CD4-positive, alpha-beta T cell treated with Interleukin-10 for 1 hour (primary cell): ENCODE measurements around the gene HLCS.

Source experiments
- DNase-seq: peaks from one replicate; pipeline ENCODE4 v3.0.0-alpha.2; 2020

HLCS gene

DNA sequence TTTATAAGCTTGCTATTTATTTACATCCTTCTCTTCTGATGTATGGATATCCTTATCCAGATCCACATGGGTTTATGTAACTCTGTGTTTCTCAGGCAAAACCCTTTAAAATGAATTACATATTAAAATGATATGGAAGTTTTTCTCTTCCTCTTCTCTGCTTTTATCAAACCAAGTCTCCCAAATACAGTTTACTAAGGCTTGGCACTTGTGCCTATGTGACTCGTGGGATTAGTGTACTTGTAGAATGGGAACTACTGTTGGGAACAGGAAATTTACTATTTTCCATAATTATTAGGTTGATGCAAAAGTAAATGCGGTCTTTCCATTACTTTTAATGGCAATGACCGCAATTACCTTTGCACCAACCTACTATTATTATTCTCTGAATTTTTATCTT is 252.7 kb downstream of the HLCS start:
- no peak for DNase-seq

DNA sequence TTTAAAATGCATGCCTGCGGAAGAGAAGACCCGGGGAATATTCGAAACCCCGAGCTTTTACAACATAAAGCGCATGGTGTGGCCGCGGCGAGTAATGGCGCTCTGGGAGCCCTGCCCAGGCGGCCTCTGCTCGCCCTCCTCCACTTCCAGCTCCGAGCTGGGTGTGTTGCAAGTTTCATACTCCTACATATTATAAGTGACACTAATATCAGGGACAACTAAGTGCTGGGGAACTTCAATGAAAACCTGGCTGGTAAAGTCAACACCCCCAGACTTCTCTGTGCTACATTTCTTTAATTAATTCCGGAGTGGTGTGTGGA is 255.8 kb downstream of the HLCS start:
- DNase-seq, result no peak

DNA sequence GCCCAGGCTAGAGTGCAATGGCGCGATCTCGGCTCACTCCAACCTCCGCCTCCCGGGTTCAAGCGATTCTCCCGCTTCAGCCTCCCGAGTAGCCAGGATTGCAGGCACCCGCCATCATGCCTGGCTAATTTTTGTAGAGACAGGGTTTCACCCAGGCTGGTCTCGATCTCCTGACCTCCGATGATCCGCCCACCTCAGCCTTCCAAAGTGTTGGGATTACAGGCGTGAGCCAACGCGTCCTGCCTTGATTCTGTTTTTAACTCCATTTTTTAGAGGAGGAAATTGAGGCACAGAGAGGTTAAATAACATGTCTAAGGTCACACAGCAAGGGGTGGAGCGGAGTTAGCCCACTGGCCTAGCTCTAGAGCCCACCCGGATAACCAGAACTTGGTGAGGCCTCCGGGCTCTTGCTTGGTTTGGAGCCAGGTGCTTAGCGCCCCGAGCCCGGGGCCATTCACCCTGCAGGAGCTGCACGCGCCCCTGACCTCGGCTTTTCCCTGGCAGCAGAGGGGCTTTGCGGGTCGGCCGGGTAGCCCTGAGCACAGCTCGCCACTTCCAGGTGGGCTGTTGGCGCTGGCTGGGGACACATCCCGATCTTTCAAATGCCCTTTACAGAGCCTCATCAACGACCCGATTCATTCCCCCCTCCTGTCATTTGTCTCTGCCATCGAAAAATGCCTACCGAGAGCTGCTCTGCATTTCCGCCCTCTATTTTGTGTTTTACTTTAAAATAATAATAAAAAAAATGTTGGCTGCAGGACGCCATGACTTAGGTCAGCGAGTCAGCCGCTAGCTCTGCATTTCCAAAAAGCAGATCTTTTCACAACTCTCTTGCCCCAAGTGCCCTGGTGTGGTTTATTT is 256.4 kb downstream of the HLCS start:
- no peak for DNase-seq

DNA sequence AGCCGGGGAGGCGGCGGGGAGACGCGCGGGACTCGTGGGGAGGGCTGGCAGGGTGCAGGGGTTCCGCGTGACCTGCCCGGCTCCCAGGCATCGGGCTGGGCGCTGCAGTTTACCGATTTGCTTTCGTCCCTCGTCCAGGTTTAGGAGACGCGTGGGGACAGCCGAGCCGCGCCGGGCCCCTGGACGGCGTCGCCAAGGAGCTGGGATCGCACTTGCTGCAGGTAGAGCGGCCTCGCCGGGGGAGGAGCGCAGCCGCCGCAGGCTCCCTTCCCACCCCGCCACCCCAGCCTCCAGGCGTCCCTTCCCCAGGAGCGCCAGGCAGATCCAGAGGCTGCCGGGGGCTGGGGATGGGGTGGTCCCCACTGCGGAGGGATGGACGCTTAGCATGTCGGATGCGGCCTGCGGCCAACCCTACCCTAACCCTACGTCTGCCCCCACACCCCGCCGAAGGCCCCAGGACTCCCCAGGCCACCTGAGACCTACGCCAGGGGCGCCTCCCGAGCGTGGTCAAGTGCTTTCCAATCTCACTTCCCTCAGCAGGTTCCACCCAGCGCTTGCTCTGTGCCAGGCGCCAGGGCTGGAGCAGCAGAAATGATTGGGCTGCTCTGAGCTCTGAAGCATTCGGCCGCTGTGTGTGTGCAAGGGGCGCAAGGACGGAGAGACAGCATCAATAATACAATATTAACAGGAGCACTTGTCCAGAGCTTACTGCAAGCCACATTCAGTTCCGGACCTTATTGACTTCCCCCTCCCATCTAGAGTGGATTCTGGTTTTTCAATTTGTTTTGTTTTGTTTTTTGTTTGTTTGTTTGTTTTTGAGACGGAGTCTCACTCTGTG is 257.2 kb downstream of the HLCS start:
- no peak for DNase-seq

DNA sequence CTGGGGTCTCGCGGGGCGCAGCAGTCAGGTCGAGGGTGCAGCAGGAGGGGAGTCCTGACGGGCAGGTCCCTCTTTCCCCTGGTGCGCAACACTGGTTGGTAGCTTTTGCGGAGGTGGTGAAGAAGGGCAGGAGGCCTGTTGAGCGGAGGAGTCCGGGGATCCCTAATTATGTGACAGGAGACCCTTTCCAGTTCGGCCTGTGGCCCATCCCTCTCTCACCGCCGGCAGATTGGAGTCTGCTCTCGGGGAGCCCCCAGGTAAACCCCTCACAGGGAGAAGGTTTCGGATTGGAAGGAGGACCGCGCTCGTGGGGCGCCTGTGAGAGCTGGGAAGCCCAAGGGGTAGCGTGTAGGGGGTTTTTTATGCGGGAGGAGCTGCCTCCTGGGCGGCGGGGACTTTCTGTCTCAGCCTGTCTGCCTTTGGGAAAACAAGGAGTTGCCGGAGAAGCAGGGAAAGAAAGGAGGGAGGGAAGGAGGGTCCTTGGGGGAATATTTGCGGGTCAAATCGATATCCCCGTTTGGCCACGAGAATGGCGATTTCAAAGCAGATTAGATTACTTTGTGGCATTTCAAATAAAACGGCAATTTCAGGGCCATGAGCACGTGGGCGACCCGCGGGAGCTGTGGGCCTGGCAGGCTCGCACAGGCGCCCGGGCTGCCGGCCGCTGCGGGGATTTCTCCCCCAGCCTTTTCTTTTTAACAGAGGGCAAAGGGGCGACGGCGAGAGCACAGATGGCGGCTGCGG is 258.0 kb downstream of the HLCS start:
- no peak for DNase-seq

DNA sequence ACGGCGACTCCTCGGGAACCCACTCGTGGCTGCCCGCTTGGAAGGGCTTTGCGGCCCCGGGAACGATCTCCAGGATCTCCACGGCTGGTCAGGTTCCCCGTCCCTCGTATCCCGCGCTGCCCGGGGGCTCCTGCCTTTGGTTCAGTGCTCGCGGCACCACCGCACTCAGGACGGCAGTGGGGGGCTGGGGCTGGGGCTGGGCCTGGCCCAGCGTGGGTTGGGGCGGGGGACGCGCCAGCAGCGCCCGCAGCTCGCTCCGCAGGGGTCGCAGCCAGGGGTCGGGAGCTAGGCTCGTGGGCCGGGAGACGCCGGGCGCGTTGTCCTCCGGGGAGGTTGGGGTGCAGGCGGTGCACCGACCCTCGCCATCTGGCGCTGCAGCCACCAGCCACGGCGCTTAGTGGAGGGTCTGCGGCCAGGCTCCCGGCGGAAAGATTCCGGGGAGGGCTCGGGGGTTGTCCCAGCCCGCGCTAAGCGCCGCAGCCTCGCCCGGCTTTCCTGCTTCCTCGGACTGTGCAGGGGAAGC is 258.6 kb downstream of the HLCS start:
- no peak for DNase-seq

DNA sequence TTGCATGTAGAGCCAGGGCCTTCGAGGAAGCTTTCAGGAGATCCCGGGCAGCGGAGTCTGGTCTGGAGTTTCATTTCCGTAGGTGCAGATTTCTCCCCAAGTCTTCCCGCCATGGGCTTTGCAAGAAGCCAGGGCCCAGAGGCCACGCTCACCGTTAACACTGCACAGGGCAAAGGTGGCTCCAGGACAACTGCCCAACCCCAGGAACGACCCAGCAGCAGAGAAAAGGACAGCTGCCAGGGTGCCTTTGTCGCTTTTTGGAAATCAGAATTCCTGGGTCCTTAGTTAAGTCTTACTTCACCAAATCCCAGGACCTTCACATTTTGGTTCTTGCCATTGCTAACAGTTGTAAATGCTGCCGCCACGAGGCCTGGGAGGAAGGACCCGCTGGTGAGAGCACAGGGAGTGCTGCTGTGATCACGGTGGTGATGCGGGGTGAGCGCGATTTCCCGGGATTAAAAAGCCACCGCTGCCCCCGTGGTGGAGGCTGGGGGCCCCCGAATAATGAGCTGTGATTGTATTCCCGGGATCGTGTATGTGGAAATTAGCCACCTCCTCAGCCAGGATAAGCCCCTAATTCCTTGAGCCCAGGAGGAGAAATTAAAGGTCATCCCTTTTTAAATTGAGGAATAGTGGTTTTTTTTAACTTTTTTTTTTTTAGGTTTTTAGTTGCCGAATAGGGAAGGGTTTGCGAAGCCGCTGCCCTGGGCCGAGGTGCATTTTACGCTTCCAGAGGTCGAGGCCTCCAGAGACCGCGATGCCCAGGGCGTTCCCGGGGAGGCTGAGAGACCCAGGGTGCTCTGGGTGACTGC is 259.3 kb downstream of the HLCS start:
- DNase-seq, result no peak

DNA sequence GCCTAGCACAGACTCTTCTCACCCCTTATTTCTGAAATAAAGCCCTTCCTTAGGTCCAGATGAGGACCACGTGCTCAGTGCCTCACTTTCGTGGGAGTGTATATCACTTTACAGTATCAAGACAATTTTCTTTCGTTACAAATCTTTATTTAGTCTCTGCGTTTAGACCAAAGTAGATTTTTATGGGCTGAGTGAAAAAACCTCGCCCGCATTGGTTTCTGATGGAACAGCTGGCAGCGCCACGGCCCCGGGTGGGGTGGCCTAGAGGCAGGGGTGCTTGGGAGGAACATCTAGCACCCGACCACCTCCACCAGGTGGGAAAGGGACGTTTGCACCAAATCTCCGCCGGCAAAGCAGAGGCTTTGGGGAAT is 260.0 kb downstream of the HLCS start:
- DNase-seq, result no peak

DNA sequence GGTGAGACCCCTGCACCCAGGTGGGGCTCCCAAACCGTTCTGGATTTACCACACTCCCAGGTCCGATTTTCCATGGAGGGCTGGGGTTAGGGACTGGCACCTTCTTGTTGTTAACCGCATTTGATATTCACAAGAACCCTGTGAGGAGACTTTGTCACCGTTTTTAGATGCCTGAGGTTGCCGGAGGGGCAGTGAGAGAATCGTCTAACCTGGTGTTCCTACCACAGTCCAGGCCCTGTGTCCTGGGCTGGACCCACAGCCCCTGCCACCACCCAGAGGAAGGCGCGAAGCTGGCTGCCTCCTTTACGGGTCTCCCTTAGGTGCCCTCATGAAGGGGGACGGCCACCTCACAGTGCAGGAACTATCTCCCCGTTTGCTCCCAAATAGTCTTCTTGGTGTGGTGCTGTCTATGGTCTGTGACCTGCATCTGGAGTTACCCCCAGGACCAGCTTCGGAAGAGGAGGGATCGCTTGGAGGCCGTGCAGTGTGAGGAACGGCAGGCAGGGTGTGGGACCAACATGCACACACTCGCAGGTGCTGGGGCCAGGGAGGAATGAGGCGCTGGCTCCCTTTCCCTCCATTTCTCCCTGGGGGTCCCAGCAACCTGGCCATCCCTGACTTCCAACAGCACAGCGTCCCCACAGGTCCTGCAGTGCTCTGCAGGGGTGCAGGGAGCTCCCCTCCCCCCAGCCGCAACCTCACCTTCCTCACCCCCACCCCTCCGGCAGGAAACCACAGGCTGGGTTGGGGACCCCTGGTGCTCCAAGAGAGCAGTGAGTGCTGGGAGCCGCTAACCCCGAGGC is 260.6 kb downstream of the HLCS start:
- no peak for DNase-seq

DNA sequence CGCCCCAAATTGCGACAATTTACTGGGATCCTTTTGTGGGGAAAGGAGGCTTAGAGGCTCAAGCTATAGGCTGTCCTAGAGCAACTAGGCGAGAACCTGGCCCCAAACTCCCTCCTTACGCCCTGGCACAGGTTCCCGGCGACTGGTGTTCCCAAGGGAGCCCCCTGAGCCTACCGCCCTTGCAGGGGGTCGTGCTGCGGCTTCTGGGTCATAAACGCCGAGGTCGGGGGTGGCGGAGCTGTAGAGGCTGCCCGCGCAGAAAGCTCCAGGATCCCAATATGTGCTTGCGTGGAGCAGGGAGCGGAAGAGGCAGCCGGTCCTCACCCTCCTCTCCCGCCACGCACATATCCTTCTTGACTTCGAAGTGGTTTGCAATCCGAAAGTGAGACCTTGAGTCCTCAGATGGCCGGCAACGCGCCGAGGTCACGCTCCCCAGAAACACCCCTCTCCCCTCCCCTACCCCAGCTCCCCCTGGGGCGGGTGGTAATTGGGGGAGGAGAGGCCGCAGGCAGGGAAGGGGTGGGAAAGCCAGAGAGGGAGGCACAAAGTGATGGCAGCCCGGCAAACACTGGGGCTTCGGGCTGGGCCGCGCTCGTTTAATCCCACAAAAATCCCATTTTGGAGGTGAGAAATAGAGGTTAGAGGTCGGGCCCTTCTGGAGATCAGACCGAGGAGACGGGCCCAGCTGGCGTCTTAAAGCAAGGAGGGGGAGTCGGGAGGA is 261.4 kb downstream of the HLCS start:
- DNase-seq, result no peak

DNA sequence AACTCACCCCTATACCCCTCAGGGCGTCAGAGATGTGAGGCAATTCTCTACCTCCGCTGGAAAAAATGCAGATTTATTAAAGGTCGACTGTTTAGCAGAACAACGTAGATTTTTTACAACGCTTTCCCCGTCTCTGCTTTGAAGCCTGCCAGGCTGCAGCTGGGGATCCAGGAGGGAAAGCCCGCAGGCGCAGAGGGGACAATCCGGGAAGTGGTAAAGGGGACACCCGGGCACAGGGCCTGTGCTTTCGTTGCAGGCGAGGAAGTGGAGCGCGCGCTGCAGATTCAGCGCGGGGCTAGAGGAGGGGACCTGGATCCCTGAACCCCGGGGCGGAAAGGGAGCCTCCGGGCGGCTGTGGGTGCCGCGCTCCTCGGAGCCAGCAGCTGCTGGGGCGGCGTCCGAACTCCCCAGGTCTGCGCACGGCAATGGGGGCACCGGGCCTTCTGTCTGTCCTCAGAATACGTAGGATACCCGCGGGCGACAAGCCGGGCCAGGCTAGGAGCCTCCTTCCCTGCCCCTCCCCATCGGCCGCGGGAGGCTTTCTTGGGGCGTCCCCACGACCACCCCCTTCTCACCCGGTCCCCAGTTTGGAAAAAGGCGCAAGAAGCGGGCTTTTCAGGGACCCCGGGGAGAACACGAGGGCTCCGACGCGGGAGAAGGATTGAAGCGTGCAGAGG is 262.1 kb downstream of the HLCS start:
- no peak for DNase-seq

DNA sequence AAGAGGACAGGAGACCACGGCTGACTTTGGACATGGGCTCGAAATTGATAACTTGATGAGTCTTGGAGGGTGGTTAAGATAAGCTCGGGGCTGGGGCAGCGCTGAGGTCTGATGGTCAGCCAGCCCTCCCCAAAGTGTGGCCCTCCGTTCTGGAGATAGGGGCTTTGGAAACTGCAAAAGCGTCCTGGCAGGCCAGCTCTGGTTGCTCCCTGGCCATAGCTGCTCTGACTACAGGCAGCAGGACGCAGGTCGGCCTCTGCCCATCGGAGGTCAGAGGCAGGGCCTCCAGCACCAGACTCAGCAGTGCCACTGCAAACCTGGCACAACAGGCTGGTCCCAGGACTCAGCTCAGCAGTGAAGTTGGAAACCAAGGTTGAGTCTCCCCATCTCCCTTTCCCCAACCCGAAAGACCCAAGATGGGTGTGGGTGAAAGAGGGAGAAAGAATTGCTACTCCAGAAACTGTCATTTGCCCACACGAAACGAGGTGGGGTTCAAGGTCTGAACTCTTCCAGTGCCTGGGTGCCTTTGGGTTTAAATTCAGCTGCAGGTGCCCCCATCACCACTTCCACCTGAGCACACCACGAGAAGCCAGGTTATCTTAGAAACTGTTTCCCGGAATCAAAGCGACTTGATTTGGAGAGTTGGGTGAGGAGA is 262.7 kb downstream of the HLCS start:
- DNase-seq, result no peak

DNA sequence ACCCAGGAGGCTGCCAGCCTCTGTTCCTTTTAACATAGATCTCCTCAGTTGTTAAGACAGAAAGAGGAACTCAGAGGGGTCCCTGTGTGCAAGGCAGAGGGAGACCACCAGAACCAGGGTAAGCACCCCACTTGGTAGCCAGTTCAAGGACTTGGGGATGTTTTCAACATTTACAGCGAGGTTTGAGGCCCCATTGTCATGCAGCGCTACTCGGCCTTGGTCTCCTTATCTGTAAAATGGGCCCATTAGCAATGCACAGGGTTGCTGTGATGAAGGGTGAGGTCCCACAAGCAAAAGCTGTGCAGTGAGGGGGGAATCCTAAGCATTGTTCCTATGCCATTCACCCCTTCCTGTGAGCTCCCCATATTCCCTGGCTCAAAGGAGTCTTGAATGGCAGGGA is 263.3 kb downstream of the HLCS start:
- no peak for DNase-seq

DNA sequence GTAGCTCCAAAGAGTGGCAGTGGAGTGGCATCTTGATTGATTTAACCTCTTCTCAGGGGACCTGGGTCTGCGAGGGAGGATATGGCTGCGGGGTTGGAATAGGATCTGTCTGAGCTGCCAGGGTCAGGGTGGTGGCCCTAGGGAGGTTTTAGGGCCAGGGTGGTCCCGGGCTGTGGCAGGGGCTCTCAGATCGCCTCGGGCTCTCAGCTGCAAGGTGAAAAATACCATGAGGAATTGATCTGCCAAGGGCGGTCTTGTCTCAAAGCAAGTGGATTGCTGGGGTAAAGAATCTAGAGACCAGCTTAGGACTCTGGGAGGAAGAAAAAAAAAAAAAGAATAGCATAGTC is 263.9 kb downstream of the HLCS start:
- DNase-seq, result no peak

DNA sequence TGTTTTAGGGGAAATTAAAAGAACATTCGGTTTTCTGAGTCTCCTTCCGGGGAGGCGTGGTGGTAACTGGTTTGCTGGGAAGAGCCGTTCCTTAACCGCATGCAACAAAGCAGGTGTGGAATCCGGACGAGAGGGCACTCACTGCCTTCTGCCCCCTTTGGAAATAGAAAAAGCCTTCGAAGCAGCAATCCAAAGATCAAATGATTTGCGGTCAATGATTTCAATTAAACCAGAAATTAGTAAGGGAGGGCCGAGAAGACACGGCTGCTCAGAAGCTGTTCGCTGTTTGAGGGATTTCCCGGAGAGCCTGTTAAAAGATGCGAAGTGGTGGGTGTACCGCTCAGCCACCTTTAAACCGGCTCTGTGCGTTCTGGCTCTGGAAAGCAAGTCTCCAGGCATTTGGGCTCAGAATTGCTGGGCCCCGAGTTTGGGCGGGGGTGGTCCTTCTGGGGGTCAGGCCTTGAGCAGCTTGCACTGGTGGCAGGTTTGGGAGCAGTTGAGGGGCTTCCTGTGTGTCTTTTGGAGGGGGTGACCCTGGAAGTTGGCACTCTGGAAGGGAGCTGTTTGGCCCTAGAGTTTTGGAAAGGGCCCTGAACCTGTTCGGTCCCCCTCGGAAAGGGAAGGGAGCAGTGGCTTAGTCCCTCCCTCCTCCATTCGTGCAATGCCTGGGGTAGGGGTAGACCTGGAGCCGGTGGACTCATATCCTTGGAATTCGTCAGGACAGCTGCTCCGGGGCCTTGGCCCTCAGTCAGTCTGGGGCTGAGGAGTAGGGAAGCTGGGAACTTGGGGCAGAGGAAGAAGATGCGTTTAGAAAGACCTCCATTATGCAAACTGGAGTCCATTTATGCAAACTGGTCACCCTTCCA is 264.5 kb downstream of the HLCS start:
- DNase-seq, result no peak

DNA sequence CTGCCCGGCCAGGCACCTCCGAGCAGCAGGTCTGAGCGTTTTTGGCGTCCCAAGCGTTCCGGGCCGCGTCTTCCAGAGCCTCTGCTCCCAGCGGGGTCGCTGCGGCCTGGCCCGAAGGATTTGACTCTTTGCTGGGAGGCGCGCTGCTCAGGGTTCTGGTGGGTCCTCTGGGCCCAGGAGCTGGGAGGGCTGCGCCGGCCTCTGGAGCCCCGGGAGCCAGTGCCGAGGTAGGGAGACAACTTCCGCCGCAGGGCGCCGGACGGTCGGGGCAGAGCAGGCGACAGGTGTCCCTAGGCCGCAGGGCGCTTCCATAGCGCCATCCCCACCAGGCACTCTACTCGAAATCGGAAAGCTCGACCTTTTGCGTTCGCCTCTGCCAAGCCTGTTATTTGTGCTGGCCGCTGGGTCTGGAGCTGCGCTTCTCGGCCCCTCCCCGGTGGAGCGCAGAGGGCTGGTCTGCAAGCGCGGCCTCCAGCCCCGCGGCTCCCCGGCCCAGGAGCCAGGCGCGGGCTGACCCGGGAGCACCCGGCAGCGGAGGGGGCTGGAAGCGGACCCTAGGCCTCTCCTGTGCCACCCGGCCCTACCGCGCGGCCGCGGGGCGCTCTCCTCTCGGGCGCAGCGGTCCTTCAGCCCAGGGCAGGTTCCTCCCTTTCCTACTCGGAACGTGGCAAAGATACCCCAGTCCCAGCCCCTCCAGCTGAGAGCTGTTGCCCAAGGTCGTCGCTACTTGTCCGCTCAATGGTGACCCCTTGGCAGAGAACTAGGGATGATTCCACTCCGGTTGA is 265.3 kb downstream of the HLCS start:
- no peak for DNase-seq
